ENCODE data around the gene MIPOL1. TPM values are rescaled to one million over a fixed set of nuclear protein-coding genes. Genes with fewer than 3 reads are reported as not detected.

MIPOL1 gene
- total and polyA plus RNA-seq, 2 of the 13 experiments (the other 11 are each of a cell fraction or from before 2014, with no cell fraction given): 8.6 to 34.2 TPM

- TF ChIP-seq CEBPB (IDR thresholded peaks at IDR 0.05; ENCODE audit: borderline replicate concordance, low read depth, low read length) (no peak), GLMP (CRISPR knock-in tag; IDR thresholded peaks at IDR 0.05; ENCODE audit: borderline replicate concordance) (no peak), ZNF142 (CRISPR knock-in tag; IDR thresholded peaks at IDR 0.05) (peak; percentile 74; the same call in 1 of the 2 replicates), SP2 (CRISPR knock-in tag; IDR thresholded peaks at IDR 0.05) (no peak), HMG20B (CRISPR knock-in tag; conservative IDR thresholded peaks at IDR 0.05) (peak; percentile 100), ZNF280B (CRISPR knock-in tag; IDR thresholded peaks at IDR 0.05; ENCODE audit: borderline replicate concordance) (no peak), GABPB1 (CRISPR knock-in tag; IDR thresholded peaks at IDR 0.05) (no peak), IKZF1 (IDR thresholded peaks at IDR 0.05) (no peak), MIXL1 (CRISPR knock-in tag; IDR thresholded peaks at IDR 0.05) (peak; percentile 99), MXD4 (CRISPR knock-in tag; IDR thresholded peaks at IDR 0.05) (peak; percentile 90; the same call in 1 of the 2 replicates), ERF (CRISPR knock-in tag; IDR thresholded peaks at IDR 0.05) (peak; percentile 93), CREBL2 (CRISPR knock-in tag; IDR thresholded peaks at IDR 0.05; ENCODE audit: borderline replicate concordance) (no peak), ZNF841 (CRISPR knock-in tag; IDR thresholded peaks at IDR 0.05; ENCODE audit: borderline replicate concordance) (peak; percentile 88; the same call in 1 of the 2 replicates), ZNF335 (CRISPR knock-in tag; IDR thresholded peaks at IDR 0.05) (peak; percentile 85), ZBTB34 (CRISPR knock-in tag; IDR thresholded peaks at IDR 0.05) (peak; percentile 97), DZIP1 (CRISPR knock-in tag; IDR thresholded peaks at IDR 0.05) (no peak)
These were observed 349.1 kb downstream of the MIPOL1 start (continued) for GRCh38 chr14:37546621-37547447.
